SK-N-SH treated with all-trans-retinoic acid at 6 μM for 48 hours (cell line): Measurements from ENCODE around the gene IGHMBP2.

Experiments
- GLIS3 ChIP-seq: fragments of 250-450 bp; sonication (Bioruptor Pico); IDR thresholded peaks from 2 replicates; pipeline ENCODE4 v1.5.0; 2020; ENCODE audit warnings: mild to moderate bottlenecking, moderate library complexity
- ZFP30 ChIP-seq: fragments of 450-650 bp; formaldehyde crosslinking; IDR thresholded peaks from 2 replicates; pipeline ENCODE4 v1.5.0; 2022; ENCODE audit warnings: mild to moderate bottlenecking, moderate library complexity

- TF ChIP-seq ZFP30 (CRISPR knock-in tag) (no peak), GLIS3 (CRISPR knock-in tag) (no peak)
Measured at GRCh38 chr11:68947151-68947550, 43.5 kb downstream of the IGHMBP2 start.
